Liver (tissue), 3 donors: ENCODE data around the gene NLGN1.

Experiments used
- EGR1 ChIP-seq, 2 donors: IDR thresholded peaks; 2 replicates each; pipeline ENCODE4 v1.6.1; 2016 to 2018; ENCODE audit warnings: antibody characterized with exemption in 2 of 2, low read depth in 2 of 2
- RXRA ChIP-seq, 2 donors: IDR thresholded peaks; 2 replicates each; pipeline ENCODE4 v1.6.1; 2017 to 2018; ENCODE audit warnings: antibody characterized with exemption in 2 of 2, mild to moderate bottlenecking in 1 of 2
- SP1 ChIP-seq: IDR thresholded peaks from 2 replicates; pipeline ENCODE4 v1.6.1; 2018; ENCODE audit warnings: antibody characterized with exemption, mild to moderate bottlenecking
- TAF1 ChIP-seq: conservative IDR thresholded peaks from 2 replicates; pipeline ENCODE4 v1.6.1; 2016; ENCODE audit warnings: antibody characterized with exemption, mild to moderate bottlenecking
- YY1 ChIP-seq: IDR thresholded peaks from 2 replicates; pipeline ENCODE4 v1.6.1; 2016; ENCODE audit warnings: antibody characterized with exemption, mild to moderate bottlenecking
- TF ChIP-seq, protein P1 (sequence below): fragments of 150-350 bp; IDR thresholded peaks from 2 replicates; pipeline ENCODE4 v1.5.1; 2017; ENCODE audit warnings: improper control_type of control experiment, low read depth, low read length; ENCODE audit not compliant: missing input control
- TF ChIP-seq, protein P2 (sequence below): IDR thresholded peaks from 2 replicates; pipeline ENCODE4 v1.6.1; 2016; ENCODE audit warnings: antibody characterized with exemption
- TF ChIP-seq, protein P3 (sequence below): IDR thresholded peaks from 2 replicates; pipeline ENCODE4 v1.6.1; 2016; ENCODE audit warnings: antibody characterized with exemption
- TF ChIP-seq, protein P4 (sequence below): IDR thresholded peaks from 2 replicates; pipeline ENCODE4 v1.6.1; 2016; ENCODE audit warnings: antibody characterized with exemption
- TF ChIP-seq, protein P5 (sequence below): IDR thresholded peaks from 2 replicates; pipeline ENCODE4 v1.6.1; 2016; ENCODE audit warnings: antibody characterized with exemption, mild to moderate bottlenecking
- donor health status: healthy.
- donor health status: healthy.

DNA sequence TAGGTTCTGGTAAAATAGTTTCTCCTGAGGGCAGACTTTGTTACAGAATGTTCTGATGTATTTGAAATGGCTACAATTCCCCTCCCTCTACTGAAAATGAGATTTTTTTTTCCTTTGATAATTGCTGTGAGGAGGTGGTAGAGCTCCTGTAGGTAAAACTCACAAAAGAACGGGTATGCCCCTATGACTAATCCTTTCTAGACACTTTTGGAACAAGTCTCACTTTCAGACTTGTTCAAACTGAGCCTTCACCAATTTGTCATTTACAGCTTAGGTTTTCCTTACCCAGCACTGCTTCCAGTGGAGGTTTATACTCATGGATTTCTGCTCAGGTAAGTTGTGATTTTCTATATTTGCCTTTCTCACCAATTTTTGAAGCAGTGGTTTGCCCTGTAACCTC, 115.6 kb downstream of the NLGN1 start:
- TF ChIP-seq, protein P1, sequence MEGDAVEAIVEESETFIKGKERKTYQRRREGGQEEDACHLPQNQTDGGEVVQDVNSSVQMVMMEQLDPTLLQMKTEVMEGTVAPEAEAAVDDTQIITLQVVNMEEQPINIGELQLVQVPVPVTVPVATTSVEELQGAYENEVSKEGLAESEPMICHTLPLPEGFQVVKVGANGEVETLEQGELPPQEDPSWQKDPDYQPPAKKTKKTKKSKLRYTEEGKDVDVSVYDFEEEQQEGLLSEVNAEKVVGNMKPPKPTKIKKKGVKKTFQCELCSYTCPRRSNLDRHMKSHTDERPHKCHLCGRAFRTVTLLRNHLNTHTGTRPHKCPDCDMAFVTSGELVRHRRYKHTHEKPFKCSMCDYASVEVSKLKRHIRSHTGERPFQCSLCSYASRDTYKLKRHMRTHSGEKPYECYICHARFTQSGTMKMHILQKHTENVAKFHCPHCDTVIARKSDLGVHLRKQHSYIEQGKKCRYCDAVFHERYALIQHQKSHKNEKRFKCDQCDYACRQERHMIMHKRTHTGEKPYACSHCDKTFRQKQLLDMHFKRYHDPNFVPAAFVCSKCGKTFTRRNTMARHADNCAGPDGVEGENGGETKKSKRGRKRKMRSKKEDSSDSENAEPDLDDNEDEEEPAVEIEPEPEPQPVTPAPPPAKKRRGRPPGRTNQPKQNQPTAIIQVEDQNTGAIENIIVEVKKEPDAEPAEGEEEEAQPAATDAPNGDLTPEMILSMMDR, result no peak
- TF ChIP-seq, protein P2, sequence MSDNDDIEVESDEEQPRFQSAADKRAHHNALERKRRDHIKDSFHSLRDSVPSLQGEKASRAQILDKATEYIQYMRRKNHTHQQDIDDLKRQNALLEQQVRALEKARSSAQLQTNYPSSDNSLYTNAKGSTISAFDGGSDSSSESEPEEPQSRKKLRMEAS, result no peak
- TF ChIP-seq TAF1, result no peak
- no peak for TF ChIP-seq YY1
- TF ChIP-seq SP1, result no peak
- TF ChIP-seq RXRA (IDR thresholded peaks at IDR 0.05), result no peak
- TF ChIP-seq EGR1 (IDR thresholded peaks at IDR 0.05; ENCODE audit: low read depth in 2 of 2), result no peak
- TF ChIP-seq, protein P3, sequence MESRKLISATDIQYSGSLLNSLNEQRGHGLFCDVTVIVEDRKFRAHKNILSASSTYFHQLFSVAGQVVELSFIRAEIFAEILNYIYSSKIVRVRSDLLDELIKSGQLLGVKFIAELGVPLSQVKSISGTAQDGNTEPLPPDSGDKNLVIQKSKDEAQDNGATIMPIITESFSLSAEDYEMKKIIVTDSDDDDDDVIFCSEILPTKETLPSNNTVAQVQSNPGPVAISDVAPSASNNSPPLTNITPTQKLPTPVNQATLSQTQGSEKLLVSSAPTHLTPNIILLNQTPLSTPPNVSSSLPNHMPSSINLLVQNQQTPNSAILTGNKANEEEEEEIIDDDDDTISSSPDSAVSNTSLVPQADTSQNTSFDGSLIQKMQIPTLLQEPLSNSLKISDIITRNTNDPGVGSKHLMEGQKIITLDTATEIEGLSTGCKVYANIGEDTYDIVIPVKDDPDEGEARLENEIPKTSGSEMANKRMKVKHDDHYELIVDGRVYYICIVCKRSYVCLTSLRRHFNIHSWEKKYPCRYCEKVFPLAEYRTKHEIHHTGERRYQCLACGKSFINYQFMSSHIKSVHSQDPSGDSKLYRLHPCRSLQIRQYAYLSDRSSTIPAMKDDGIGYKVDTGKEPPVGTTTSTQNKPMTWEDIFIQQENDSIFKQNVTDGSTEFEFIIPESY, result no peak
- TF ChIP-seq, protein P4, sequence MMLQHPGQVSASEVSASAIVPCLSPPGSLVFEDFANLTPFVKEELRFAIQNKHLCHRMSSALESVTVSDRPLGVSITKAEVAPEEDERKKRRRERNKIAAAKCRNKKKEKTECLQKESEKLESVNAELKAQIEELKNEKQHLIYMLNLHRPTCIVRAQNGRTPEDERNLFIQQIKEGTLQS, result no peak
- TF ChIP-seq, protein P5, sequence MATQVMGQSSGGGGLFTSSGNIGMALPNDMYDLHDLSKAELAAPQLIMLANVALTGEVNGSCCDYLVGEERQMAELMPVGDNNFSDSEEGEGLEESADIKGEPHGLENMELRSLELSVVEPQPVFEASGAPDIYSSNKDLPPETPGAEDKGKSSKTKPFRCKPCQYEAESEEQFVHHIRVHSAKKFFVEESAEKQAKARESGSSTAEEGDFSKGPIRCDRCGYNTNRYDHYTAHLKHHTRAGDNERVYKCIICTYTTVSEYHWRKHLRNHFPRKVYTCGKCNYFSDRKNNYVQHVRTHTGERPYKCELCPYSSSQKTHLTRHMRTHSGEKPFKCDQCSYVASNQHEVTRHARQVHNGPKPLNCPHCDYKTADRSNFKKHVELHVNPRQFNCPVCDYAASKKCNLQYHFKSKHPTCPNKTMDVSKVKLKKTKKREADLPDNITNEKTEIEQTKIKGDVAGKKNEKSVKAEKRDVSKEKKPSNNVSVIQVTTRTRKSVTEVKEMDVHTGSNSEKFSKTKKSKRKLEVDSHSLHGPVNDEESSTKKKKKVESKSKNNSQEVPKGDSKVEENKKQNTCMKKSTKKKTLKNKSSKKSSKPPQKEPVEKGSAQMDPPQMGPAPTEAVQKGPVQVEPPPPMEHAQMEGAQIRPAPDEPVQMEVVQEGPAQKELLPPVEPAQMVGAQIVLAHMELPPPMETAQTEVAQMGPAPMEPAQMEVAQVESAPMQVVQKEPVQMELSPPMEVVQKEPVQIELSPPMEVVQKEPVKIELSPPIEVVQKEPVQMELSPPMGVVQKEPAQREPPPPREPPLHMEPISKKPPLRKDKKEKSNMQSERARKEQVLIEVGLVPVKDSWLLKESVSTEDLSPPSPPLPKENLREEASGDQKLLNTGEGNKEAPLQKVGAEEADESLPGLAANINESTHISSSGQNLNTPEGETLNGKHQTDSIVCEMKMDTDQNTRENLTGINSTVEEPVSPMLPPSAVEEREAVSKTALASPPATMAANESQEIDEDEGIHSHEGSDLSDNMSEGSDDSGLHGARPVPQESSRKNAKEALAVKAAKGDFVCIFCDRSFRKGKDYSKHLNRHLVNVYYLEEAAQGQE, result no peak
